NK-92 (cell line): Measurements from ENCODE around the gene DDX41.
"Not testable (repeated sequence)": the region's sequence is repeated elsewhere in the genome, so short reads cannot be mapped to it uniquely, and the experiment has no call there.

Experiments used
- DNase-seq: peaks from one replicate; lab custom pipeline; 2025; ENCODE audit not compliant: unreplicated experiment; lab: John Stamatoyannopoulos, UW

The DDX41 gene

DNA sequence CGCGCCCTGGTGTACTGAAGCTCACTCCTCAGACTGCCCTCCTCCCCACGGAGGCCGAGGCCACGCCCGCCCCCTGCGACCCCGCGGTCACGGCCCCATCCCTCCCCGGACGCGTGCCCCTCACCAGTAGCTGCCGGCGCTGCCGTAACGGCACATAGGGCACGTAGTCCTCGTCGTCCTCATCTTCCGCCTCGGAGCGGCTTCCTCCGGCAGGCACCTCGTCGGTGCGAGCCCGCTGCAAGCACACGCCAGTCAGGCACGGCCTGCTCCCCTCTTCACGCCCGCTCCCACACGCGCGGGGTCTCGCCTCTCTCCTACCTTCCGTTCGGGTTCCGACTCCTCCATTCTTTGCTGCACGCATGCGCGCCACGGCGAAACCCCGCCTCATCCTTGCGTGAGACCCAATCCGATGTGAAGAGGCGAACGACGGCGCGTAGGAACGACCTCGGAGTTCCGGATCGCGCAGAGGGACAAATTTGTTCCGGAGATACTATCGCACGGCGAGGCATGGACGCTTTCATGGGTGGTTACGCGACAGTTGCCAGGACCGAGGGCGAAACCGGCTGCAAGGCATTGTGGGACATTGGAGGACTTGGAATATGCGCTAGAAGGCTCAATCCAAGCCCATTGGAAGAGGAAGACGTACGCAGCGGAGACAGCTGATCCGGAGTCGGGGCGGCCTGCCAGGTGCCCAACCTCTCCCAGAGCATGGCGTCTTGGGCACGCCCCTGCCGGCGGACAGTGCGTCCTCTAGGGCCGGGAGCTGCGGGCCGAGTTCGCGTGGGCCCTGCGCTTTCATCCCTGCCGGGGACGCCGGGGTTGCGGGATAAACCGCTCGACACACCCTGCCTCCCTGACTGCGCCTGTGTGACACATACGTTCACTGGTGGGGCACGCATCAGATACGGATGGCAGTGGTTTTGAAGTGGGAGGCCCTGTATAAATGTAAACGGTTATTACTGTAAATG, at the start of gene DDX41:
Gene DDX41, minus strand, starts transcription at position 361 of the 968 bp plus-strand sequence. Its CDS starts 16 bp downstream, at position 345.
- peak; percentile 70 for DNase-seq

DNA sequence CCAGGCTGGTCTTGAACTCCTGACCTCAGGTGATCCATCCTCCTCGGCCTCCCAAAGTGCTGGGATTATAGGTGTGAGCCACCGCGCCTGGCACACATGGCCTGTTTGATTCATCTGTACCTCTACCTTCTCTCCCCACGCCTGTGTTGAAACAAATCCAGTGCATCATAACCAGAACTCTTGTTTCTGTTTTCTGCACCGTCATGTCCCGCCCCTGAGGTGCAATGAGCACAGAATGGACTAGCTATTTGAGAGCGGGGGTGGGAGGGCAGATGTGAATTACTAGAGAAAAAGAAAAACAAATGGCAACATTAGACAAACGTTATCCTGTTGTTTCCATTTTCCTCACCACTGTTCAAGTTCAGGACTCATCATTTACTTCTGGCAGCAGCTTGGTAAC, 48.3 kb upstream of the DDX41 start:
- no peak for DNase-seq

DNA sequence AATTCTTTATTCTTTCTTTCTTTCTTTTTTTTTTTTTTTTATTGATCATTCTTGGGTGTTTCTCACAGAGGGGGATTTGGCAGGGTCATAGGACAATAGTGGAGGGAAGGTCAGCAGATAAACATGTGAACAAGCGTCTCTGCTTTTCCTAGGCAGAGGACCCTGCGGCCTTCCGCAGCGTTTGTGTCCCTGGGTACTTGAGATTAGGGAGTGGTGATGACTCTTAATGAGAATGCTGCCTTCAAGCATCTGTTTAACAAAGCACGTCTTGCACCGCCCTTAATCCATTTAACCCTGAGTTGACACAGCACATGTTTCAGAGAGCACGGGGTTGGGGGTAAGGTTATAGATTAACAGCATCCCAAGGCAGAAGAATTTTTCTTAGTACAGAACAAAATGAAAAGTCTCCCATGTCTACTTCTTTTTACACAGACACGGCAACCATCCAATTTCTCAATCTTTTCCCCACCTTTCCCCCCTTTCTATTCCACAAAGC, 42.7 kb upstream of the DDX41 start:
- not testable (repeated sequence) for DNase-seq

DNA sequence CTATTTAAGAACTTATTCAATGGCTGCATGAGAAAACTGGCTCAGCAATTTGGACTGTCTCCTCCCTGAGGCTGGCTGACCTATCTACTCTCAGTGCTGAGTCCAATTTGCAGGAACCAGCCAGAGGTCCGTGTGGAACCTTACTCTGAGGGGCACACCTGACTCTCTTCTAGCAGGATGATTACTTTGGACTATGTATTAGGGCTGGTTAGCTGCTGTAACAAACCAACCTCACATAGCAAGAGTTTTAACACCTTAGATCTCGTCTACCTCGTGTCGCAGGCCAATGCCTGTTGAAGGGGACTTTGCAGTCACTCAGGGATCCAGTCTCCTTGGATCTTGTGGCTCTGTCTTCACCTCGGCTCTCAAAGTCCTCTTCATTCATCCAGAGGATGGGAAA, 41.0 kb upstream of the DDX41 start:
- DNase-seq = no peak

DNA sequence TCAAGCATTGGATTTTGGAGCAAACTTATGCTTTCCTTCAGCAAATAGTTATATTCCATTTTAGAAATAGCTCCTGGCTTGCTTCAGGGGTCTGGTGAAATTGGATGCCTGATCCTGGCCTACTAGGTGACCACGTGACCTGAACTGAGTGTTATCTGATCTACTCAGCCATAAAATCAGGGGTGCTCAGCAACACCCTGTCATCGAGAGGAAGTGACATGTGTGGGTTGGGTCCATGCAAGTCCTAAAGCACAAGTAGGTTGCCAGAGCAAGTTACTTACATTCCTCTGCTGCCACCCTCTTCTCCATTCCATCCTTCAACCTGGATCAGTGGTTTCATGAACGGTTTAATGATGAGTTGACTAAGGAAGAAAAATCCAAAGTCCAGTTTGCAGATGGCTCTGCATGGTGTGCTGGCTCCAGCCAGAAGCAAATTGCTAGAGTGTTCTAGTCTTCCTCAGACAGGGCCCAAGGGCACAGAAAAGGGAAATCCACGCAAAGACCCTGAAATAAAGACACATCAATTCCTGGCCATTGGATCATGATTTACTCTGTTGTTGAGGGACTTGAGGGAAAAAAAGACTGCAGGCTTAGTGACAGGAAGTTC, 40.4 kb upstream of the DDX41 start:
- no peak for DNase-seq

DNA sequence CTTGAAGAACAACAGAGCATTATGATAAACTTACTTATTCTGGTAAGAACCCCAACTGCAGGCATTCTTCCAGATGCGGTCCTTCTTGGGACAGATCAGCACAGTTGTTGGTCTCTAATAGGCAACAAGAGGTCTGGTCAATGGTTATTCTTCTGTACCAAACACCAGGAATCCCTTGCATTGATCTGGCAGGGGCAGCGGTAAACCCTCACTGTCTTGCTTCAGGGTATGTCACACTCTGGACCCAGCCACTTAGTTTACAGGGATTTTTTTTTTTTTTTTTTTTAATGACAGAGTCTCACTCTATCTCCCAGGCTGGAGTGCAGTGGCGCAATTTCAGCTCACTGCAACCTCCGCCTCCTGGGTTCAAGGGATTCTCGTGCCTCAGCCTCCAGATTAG, 38.9 kb upstream of the DDX41 start:
- DNase-seq = no peak

DNA sequence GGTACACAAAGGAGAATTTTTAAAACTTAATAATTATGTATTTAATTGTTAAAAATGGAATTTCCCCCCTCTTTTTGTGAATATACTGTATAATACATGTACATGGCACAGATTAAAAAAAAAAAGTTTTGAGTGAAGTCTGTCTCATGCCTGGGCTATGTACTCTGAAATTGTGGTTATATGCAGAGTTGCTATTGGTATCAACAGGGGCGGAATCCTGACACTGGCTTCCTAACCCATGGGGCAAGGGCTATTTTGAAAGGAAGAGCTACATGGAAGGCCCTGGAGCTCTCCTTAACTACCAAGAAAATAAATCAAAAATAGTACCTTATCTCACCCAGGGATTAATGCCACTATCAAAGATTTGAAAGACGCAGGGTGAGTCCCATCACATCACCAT, 38.5 kb upstream of the DDX41 start:
- DNase-seq = no peak

DNA sequence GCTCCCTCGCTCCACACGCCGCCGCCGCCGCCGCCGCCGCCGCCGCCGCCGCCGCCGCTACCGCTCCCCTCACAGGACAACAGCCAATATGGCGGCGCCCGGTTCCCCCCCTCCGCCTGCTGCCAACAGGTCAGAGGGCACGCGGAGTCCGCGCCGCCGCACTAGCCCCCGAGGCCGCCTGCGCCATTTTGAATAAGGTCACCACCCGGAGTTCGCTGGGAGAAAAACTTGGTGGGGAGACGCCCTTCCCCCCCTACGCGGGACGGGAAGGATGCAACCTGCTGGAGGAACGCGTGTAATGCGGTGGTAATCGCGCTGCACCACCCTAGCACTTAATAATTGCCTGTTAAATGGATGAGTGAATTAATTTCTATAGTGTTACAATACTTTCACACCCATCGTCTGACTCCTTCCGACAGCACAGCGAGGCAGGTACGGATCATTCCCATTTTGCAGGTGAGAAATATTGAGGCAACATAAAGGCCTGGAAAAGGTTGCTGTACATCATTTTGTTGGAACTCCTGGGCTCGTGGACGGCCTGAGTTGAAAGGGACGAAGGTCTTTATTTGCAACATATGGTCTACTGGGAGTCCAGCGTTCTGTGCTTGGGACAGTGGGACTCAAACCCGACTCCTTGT, 37.8 kb upstream of the DDX41 start, which contains the start of gene FAM193B:
Gene FAM193B, minus strand, starts transcription at position 90 of the 638 bp plus-strand sequence. CDS start 105 bp downstream, outside the sequence.
- DNase-seq = peak; percentile 65

DNA sequence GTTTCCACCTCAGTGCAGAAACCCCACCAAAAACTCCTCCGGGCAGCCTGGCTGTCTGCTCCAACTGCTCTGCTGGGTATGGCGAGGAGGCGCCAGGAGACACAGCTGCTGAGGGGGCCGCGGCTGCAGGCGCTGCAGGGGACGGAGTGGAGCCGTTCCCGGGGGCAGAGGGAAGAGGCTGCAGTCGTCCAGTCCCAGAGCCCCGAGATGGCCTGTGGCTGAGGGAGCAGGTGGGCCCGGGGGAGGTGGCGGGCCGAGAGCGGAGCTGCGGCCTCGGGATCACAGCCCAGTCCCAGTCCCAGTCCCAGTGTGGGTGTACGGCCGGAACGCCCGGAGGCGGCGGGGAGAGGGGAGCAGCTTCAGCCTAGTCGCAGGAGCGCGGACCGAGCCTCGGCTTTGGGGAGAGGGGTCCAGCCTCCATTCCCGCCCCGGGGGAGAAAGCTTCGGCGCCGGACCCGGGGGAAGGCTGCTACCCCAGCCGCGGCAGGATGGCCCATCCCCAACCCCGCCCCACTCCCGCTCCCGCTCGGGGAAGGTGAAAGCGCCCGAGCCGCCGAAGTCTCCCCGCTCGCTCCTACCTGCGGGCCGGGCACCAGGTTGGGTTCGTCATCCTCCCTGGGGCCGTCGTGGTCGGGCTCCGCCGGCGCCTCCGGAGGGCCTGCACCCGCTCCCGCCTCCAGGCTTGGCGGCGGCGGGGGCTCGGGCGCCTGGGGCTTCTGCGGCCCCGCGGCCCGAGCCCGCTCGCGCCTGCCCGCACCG, 37.1 kb upstream of the DDX41 start:
- DNase-seq = no peak

DNA sequence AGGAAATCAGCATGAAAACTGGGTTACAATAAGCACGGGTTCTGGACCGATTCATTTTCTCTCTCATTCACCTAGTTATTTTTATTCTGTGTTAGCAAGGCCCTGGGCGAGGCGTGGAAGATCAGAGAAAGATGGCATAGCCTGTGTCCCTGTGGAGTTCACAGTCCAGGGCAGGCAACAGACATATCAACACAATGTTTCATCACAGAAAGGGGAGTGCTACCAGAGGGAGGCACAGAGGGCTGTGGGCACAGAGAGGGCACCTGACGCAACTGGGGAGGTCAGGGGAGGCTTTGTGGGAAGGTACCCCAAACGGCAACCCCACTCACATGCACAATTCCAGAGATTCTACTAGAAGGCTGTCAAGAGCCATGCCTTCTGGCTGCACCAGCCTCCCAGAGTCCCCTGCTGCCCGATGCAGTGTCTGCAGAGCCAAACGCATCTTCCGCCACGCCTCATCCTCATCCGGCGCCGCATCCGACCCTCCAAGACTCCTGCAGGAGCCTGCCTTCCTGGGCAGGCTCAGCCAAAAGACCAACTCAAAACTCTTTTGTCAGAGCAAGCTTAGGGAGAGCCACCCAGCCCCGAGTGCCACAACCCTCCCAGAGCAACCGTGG, 36.2 kb upstream of the DDX41 start:
- no peak for DNase-seq

DNA sequence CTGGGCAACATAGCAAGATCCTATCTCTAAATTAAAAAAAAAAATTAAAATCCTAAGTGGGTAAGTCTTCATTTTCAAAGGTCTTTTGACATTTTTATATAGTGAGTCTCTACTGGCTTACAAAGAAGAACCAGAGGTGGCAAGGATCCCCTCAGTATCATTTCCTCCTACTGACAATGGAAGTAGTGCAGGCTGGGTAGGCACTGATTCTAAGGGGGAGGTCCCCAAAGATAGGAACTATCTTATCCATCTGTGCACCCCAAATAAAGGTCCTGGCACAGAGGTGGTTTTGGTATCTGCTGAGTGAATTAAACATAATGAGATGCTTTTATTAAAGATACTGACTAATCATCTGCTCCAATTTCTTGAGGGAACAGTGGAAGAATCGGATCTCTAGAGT, 33.4 kb upstream of the DDX41 start:
- no peak for DNase-seq

DNA sequence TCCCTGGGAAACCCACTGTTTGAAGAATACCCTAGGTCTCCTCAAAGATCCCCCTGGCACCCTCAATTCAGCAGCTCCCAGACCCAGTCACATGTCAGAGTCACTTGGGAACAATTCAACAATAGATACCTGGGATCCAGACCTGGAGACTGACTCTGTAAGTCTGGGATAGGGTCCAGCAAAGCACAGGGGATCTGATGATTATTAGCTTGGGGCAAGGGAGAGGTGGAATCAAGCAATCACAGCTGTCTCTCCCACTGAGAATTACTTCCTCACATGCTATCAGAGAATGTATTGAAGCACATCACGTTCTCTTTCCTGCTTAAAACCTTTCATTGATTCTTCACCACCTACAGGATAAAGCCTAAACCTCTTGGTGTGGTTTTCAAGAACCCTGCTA, 31.7 kb upstream of the DDX41 start:
- DNase-seq = no peak

DNA sequence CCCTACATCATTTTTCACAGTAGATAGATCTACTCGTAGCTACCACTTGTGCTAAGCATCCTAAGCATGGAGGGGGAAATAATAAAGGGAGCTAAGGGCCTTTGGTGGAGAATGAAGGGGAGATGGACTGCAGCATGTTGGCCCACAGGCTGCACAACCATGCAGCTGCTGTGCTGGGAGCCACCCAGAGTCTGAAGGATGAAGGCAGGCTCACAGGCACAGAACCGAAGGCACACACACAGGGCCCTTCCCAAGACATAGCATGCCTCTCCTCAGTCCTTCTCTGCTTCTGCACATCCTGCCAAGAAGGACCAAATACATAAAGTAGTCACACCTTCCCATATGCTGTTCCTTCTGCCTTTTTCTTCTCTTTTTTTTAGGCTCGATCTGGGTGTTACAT, 31.0 kb upstream of the DDX41 start:
- no peak for DNase-seq

DNA sequence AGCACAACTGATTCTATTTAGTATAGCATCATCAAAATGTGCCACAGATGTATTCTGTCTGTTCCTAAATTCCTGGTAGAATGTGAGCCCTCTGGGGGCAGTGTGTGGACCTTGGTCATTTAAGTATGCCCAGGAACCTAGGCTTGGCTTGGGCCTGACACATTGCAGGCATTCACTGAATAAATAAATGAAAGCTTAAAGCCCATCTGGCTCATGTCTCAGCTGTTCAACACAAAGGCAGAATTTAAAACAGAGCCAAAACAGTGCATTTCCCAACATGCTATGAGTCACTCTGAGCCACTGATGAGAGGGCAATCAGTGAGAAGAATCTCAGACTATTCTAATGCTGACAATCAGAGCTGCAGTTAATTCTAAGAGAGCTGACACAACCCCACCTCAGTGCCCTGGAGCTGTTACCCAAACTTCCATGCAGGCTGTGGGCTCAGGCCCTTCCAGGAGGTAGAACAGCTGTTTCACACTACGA, 29.5 kb upstream of the DDX41 start:
- DNase-seq = no peak

DNA sequence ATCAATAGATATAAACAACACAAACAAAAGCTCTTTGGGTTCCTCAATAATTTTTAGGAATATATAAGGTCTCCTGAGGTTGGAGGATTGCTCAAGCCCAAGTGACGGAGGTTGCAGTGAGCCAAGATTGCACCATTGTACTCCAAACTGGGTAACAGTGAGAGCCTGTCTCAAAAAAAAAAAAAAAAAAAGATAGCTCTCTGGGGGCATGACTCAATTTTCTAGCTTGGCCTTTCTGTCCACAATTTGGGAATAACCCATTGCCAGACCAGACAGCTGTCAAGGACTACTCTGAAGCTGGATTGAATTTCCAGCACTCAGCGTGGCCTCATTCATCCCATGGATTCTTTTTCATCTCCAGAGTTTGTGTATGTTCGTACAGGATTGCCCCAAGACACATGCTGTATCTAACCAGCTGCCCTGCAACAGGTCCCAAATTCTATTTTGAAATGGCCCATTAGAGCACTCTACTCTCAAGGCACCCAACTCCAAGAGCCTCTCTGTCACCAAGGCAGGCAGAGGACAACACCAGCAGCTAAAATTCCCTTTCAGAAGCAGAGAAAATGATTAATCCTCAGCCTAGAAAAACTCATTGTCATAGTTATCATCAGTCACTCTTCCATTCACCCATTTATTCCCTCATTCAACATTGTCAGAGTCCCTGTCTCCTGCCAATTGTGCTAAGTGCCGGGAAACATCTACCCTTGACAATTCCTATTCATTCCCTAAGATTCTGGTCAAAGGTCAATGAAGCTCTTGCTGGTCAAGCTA, 28.9 kb upstream of the DDX41 start:
- no peak for DNase-seq

DNA sequence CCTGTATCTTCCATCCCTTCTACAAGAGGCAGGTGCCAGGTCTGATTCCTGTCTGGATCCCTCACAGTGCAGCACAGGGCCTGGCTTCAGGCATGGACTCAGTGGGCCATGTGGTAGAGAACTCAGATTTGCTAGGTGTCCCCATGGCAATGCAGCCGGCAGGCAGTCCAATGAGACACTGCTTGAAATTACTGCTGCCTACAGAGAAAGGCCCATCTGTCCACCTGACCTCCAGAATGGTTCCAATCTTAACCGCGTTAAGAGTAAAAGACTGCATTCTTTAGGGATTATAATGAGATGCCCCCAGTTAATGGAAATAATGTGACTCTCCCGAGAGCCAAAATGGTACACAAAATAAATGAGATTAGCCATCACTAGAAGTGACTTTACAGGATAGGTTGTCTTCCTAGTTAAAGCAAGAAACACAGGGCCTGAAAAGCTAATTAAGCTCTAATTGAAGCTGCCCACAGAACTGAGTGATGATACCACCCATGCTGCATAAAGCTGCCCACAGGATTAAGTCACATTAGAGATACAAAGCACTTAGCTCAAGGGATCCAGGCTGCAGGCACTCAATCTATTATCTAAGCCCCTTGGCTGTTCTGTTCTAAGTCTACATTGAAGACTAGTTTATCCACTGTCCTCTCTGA, 26.2 kb upstream of the DDX41 start:
- DNase-seq = no peak

DNA sequence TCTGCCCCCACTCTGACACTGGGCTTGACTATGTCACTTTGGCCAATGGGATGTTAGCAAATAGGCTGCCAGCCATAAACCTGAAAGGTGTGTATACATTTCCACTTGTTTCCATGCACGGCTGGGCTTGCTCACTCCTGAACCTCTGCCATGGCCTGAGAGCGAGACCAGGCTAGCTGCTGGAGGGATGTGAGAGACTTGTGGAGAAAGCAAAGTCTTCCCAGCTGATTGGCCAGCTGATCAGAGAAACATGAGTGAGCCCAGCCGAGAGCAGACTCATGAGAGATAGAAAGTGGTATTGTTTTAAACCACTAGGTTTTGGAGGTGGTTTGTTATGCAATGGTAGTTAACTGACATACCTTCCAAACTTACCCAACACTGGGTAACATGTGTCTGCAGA, 23.7 kb upstream of the DDX41 start:
- no peak for DNase-seq

DNA sequence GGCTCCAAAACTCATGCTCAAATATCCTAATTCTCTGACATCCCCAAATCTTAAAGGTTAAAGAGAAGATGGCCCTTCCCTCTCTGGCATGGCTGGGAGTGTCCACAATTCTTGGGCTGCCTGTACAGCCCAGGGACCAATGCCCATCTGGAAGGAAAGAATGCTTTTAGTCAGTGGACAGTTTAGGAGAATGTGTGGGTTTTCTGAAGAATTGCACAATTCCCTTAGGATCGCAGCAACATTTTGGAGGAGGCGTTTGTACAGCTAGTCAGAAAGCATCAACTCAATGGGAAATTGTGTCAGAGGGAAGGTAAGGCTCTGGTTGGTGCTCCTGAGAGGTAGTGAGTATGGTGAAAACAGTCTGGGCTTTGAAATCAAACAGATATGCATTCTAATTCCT, 22.6 kb upstream of the DDX41 start:
- DNase-seq = no peak

DNA sequence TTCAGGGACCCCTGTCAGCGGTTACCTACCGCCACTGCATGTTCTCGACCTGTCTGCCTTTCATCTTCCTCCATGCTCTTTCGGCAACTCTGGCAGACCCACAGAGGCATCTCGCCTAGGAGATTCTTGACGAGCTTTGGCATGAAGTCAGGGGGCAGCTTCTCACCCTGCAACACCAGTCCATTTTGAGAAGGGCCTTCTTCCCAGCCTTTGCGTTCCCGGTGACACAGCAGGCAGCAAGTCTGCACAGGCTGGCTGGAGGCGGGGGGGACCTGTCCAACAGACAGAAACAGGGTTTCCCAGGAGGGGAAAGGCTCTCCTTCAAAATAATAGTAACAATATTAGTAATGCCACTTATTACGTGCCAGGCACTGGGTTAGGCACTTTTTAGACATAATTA, 22.1 kb upstream of the DDX41 start:
- no peak for DNase-seq
